HG02798 (cell line): ENCODE measurements around the gene FBXO21.
A peak's percentile ranks its signal among the peaks of the same experiment; 100 is the strongest.

Experiments used
- ATAC-seq: cut with Tn5 transposase; IDR thresholded peaks from one replicate; pipeline ENCODE4 v1.9.1; 2021; ENCODE audit warnings: mild to moderate bottlenecking; ENCODE audit not compliant: unreplicated experiment, poor library complexity

The FBXO21 gene

DNA sequence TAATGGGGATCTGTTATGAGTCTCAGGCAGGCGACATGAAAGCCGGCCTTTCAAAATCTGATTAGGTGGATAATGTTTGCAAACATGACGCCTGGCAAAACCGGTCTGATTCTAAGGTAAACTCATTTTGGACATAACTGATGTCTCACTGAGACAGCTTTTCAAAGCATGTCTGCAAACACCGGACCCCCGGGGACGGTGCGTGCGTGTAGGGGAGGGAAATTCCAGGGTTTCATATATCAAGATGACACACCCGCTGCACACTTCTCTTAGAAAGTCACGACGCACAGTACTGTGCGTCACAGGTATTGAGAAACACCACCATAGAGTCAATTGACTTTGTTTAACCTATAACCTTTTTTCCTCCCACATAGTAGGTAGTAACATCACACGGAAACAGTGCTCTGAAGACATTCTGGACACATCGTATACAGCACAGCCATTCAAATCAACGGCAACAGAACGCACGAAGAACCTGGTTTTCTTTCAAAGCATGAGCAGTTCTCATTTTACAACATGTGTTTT is 47.2 kb downstream of the FBXO21 start:
- ATAC-seq = no peak

DNA sequence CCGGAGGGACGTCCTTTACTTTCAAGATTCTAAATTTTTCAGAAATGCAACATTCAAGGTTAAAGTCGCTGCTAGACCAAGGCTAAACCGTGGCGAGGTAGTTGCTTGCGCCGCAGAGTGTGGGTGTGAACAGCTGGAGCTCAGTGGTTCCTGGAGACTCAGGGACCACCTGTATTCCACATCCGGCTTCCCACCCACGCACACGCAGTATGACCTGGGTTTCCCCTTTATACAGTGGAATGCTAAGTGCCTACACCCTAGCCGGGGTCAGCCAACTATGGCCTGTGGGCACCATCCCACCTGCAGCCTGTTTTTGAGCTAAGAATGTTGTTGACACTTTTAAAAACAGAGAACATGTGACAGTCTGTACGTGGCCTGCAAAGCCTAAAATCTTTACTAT is 48.2 kb downstream of the FBXO21 start:
- ATAC-seq = peak; percentile 81

DNA sequence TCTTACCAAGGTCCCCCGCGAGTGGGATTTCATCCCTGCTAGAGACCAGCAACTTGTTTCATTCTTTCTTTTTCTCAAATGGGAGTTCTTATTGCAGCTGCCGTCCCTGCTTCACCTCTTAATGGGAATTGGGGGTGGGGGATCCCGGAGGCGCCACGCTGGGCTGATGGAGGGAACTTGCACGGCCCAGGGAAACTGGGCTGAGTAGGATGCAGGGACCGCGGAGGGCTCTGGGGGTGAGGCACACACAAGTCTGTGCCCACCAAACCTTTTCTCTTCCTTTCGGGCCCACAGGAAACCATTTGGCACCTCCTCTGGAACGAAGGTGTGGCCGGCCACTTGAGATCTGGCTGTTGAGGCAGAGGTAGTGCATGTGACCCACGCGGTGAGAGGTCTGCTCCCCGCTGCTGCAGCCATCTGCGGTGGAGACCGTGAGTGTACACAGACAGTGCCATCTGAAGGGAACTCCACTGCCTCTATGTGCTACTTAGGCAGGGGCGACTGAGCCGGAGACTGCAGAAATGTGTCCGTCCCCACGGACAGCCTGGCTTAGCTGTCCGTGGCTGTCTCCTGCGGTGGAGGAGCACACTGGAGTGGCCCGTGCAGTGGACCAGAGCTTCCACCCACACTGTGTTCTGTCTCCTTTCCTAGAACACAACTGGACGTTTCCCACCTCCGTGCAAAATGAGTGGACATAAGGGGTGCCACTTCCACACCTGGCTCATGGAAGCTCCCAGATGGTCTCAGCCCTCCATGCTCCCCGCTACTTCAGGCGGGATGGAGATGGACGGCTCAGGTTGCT is 49.0 kb downstream of the FBXO21 start:
- no peak for ATAC-seq

DNA sequence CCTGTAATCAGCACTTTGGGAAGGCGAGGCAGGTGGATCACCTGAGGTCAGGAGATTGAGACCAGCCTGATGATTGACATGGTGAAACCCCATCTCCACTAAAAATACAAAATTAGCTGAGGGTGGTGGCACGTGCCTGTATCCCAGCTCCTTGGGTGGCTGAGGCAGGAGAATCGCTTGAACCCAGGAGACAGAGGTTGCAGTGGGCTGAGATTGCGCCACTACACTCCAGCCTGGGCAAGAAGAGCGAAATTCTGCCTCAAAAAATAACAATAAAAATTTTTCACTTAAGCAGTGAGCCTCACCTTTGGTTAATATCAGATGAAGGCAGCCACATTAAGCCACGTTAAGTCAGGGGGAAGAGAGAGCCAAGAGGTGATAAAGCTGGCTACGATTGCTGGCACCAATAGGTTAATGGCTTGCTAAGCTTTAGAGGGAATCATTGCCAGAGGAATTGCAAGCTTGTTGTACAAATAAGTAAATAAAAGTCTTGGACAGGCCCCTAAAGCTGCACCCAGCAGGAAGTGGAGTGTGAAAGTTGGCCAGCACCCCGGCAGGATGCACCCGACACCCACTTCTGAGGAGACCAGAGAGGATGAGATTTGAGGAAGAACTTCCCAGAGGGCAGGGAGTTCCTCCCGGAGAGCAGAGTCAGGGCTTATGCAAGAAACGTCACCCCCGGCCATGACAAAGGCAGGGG is 49.7 kb downstream of the FBXO21 start:
- no peak for ATAC-seq

DNA sequence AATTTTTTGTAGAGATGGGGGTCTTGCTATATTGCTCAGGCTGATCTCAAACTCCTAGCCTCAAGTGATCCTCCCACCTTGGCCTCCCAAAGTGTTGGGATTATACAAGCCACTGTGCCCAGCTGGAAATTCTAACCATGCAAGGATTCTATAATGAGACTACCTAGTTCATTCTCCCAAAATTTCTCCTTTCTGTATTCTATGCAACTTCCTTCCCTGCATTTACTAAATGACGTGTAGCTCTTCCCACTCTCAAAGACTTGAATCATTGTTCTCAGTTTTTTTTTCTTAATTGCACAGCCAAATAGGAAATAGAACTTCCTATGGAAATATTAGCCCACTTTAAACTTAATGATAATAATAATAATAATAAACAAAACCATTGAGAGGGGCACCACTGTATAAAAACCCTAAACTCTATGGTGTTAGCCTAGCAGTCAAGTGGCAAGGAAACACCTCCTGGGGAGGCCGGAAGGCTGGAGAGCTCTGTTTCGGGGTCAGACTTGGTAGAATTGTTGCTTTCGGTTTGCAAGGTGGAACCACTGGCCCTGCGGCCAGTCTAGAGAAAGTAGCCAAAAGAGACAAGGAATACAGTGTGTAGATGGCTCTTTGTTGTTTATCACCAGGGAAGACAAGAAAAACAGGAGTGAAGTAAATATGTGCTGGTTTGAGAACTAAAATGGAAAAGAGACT is 51.1 kb downstream of the FBXO21 start:
- ATAC-seq = no peak

DNA sequence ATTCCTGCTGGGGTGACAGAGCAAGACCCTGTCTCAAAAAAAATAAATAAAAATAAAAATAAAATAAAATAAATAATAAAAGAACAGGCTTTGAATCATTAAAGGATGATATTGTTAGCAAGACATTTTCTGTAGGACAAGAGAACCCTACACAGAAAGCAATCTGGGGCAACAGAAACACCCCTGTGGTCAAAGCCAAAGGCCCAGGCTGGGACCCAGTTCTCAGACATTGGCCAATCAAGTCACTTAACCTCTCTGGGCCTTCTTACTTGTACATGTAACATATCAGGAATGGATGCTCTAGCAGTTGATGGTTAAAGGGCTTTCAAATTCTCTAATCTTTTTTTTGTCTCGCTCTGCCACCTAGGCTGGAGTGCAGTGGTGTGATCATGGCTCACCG is 55.5 kb downstream of the FBXO21 start:
- ATAC-seq = no peak

DNA sequence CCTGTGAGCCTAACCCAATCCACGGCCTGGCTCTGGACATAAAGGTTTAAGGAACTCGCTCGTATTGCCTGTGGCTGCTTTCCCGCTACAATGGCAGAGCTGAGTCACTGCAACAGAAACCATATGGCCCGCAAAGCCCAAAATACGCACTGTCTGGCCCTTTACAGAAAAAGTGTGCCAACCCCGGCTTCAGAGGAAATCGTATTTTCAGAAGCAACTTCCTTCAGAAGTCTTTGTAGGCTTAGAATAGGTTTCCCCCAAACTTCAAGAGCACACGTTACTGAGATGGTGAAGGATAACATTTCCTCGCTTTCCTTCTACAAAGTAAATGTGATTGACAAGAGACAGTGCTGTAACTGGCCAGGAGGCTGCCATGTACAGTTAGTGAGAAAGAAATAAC is 56.2 kb downstream of the FBXO21 start:
- ATAC-seq = no peak

DNA sequence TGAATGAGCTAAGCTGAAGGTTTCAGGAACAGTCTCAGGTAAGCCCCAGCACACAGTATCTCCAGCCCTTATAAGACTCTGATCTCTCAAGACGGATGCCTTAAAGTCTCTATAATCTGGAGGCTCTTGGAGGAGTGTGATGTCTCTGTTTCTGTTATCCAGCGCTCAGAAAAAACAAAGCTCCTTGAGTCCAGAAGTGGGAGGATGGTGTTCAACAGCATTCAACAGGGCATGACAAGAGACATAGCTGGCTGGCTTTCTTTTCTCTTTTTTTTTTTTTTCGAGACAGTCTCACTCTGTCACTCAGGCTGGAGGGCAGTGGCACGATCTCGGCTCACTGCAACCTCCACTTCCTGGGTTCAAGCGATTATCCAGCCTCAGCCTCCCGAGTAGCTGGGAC is 59.5 kb downstream of the FBXO21 start:
- ATAC-seq = no peak

DNA sequence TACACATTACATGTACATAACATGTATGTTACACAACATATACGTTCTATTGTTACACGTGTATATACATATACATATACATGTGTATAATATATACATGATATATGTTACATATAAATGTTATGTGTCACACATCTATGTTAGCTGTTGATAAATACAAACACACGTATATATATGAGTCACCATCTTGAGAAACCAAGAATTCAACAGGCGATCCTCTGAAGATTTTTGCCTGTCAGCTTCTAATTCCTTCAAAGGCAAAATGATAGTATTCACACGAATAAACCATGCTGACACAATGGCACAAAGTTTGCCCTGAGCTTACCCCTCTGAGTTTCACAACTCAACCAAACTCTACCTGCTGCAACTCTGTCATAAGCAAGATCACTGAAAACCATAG is 60.9 kb downstream of the FBXO21 start:
- no peak for ATAC-seq

DNA sequence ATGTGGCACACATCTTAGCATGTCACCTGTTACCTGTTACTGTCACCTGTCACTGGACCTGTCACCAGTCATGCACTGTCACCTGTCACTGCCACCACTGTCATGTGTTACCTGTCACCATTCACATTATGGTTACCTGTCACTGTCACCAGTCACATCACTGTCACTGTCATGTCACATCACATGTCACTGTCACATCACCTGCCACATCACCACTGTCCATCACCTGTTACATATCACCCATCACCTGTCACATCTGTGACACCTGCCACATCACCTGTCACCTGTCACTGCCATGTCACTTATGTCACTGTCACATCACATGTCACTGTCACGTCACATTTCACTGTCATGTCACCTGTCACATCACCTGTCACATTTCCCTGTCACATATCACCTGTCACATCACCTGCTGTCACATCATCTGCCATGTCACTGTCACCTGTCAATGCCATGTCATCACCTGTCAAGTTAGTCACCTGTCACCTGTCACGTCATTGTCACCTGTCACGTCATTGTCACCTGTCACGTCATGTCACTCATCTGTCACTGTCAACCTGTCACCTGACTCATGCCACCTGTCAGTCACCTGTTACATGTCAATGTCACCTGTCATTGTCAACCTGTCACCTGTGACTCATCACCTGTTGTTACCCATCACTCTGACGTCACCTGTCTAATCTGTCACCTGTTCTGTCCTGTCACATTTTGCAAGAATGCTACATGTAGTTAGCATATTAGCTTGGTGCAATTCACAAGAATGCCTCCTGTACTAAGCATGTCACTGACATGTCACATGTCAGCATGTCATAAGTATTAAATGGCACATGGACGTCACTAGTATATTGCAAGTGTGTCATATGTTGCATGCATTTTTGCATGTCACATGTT is 62.1 kb downstream of the FBXO21 start:
- ATAC-seq = no peak

DNA sequence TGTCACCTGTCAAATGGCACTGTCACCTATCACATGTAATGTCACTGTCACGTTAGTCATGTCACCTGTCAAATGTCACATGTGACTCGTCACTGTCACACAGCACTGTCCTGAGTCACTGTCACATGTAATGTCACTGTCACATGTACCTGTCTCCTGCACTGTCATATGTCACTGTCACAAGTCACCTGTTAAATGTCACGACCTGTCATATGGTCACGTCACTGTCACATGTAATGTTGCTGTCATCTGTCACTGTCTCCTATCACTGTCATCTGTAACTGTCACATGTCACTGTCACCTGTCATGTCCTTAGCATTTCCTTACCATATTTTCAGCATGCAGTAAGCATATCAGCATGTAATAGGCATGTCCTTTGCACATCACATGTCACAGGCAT is 63.9 kb downstream of the FBXO21 start:
- no peak for ATAC-seq

DNA sequence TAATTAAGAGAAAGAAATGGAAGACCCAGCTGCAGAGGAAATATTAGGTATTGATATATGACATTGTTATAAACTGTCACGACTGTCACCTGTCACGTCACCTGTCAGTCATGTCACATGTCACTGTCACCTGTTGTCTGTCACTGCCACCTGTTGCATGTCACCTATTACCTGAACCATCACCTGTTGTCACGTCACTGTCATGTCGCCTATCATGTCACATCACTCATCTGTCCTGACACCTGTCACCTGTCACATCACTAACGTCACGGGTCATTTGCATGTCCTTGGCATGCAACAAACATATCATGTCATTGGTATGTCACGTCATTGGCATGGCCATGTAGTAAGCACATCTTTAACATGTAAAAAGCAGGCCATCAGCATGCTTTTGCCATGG is 64.5 kb downstream of the FBXO21 start:
- ATAC-seq = no peak

DNA sequence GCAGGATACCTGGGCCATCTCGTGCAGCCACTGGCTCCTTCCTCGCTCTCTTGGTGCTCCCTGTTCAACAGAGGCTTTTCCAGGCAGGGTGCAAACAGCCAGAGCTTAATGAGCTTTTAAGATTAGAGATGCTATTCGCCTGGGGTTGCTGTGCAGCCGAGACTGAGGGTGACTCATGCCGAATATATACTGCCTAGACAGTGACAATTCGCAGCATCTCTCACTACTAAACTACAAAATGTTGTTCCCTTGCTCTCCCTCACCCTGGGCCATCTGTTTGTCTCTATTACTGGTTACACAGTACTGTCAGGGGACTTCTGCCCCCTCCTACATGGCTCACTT is 65.0 kb downstream of the FBXO21 start:
- ATAC-seq = no peak

DNA sequence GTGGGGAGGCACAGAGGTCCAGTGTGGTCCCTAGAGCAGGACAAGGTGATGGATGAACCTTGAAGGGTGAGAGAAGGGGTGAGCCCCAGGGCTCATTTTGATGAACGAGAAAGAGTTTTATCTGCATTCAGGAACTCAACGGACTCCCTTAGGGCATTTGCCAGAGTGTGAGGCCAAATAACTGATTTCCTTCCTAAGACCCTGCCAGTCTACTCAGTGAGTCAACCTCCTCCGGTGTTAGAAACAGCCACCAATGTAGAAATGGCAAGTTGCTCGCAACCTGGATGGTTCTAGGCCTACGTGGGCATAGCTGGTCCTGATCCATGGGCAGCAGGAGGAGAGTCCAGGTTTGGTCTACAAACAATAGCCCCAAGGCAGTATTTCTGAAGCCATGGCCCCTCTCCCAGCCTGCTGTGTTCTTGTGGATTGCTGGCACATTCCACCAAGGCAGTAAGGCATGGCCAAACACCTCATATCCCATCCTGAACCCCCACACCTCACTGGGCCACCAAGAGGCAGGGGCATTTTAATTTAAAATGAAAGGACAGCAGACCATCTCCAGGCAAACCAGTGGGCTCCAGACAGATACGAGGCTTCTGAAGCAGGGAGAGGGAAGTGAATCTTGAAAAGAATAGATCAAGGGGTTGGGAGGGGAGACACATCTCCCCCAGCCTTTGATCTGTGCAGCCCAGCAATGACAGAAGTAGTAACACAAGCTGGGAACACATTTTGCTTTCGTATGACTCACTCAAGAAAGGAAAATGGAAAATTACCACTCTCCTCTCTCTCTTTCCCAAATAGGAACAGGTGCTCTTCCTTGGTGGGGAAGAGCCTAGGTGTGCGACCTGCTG is 65.6 kb downstream of the FBXO21 start:
- no peak for ATAC-seq

DNA sequence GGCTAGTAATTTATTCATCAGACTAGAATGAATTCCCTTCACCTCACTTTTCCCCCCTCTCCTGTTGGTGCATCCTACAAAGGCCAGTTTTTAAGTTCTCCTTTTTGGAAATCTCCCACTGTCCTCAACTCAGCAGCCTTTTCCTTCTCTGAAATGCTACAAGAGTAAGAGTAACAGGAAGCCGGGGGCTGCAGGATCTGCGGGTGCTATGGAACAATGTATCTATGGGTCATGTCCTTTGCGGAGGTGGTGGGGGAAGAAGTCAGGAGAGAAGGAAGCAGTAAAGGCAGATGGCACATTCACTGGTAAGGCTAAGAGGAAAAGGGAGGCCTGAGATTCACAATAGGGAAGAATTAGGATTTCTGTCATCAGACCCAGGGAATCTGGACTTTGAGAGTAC is 68.8 kb downstream of the FBXO21 start:
- no peak for ATAC-seq

DNA sequence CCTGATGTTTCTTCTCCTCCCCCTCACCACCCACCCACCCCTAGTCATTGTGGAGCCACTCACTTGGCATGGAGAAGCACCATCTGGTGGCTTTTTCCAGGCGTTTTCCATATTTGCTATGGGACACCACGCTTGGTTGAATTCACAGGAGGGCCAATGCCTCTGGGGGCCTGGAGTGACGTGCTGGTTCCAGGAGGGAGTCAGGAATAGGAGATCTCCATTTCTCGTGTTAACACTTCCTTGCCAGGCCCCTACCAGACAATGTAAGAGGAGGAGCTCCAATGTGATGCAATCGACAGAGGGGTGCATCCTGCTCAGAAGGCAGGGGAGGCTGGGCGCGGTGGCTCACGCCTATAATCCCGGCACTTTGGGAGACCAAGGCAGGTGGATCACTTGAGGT is 69.5 kb downstream of the FBXO21 start:
- ATAC-seq = no peak

DNA sequence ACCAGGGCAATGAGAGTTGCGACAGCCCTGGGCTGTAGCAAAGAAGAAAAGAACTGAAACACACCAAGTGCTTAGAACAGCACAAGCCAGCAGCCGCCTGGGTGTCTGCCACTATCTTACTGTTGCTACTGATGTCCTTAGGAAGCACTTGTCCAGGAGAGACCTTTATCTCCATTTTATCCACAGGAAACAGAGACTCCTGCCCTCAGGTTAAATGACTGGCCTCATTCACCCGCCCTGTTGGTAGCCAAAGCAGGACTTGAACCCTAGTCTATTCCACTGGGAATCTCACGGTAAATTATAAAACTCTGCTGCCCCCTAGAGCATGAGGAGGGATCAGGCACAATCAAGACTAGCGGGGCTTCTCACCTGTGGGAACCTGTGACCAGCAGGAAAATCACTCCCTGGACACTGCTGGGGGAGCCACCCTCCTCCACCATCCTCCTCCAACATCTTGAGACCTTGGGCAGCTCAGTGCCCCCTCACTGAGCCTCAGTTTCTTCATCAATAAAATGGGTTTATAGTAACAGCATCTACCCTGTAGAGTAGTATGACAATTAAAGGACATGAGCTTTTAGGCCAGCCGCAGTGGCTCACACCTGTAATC is 70.6 kb downstream of the FBXO21 start:
- ATAC-seq = no peak

DNA sequence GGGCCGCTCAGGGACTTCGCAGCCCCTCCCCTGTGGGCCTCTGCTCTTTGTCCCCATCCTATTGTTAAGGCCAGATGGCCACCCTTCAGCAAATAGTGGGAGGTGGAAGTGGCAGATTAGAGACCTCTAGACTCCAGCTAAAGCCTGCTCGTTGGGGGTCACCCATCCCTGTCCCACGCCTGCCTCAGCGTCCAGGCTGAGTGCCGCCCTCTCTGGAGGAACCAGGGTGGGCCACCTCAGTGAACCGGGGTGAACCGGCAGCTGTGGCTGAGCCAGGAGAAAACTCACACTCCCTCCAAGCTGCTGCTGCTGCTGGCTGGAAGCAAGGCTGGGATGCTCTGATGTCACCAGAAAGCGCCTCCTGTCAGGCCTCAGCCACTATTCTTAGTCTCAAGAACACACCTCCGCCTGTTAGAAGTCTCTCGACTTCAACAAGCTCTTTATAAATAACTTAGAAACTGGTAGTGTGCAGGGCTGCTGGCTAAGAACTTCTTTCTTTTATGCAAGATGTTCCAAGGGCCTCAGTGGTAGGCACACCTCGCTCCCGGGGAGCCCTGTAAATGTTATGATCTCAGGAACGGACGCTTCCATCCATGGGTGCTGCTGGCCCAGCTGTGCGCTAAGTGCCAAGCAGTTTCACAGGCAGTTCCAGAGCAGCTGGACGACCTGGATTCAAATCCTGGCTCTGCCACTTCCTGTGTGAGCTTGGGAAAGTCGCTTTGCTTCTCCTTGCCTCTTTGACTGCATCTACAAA is 71.3 kb downstream of the FBXO21 start:
- ATAC-seq = no peak
